Stimulated activated CD8-positive, alpha-beta memory T cell treated with anti-CD3 and anti-CD28 coated beads, Interleukin-15, amount 100 ng/mL, for 4 hours (primary cell): Measurements from ENCODE around the gene CYP3A5.
"Not testable (repeated sequence)": the region's sequence is repeated elsewhere in the genome, so short reads cannot be mapped to it uniquely, and the experiment has no call there.

Experiments
- DNase-seq, 2 donors: peaks; one replicate each; pipeline ENCODE4 v3.0.0-alpha.2; 2020; ENCODE audit warnings: low read depth in 2 of 2

CYP3A5 gene

GRCh38 chr7:99679400-99680191 lies at the start of gene CYP3A5:
CYP3A5 (minus strand) TSS chr7:99679996; CDS start chr7:99679896, 100 bp downstream.
- no peak for DNase-seq

- DNase-seq: no peak
These were observed 48.8 kb upstream of the CYP3A5 start for GRCh38 chr7:99728615-99729014.

- not testable (repeated sequence) for DNase-seq
These were observed 43.4 kb upstream of the CYP3A5 start for GRCh38 chr7:99723201-99723600.

DNA sequence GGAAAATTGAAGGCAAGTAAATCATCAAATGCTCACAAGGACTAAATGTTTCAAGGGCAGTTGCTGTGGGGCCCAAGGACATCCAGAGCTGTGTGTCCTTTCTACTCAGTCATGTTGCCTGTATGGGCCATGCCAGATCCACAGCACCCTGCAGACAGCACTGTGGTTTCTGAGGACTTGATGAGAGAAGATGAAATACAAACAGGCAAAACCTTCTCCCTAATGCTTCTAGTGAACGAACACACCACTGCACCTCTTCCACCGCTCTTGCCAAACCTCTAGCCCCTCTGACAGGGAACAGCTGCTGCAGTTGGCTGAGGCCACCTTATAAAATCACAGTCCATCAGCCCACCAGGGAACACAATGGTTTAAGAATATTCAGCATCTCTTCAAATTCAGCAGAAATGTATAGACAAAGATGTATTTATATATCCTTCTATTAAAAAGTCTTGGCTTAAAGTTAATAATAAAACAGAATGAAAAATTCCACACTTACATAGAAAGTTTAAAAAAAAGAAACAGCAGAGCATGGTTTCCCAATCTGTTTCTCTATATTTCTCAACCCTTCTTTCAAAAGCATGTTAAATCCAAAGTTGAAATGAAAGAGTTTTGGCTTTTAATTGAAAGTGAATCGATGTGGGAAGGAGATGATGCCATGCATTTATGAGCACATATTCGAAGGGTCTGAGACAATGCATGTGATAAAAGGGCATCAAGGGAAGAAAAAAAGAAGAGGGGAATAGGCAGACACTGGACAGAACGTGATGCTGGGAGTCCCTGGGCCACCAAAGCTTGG lies 41.2 kb upstream of the CYP3A5 start:
- no peak for DNase-seq

DNA sequence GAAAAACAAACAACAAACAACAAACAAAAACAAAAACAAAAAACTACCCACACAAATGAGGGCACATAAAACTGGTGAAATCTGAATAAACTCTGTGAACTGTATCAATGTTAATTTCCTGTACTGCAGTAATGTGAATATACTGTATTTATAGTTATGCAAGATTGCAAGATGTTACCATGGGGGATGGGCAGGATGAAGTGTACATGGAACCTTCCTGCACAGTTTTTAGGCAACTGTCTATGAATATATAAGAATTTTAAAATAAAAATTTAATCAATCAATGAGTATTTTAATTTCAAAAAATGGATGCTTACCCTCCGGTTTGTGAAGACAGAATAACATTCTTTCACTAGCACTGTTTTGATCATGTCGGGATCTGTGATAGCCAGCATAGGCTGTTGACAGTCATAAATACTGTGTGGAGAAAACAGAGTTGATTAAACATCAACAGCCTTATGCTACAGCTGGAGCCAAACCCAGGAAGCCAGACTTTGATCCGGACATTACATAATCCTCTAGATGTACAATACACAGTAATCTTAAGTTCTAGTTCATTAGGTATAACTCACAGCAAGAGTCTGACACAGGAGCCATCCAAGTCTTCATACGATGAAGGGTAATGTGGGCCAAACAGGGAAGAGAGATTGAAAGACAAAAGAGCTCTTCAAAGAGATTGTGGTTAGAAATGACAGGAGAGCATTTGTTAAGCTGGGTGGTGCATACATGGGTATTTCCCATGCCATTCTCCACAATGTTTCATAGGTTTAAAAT lies 40.4 kb upstream of the CYP3A5 start:
- DNase-seq: no peak

GRCh38 chr7:99713995-99714570 lies 34.3 kb upstream of the CYP3A5 start:
- no peak for DNase-seq

GRCh38 chr7:99709838-99710578 lies 30.2 kb upstream of the CYP3A5 start:
- no peak for DNase-seq

DNA sequence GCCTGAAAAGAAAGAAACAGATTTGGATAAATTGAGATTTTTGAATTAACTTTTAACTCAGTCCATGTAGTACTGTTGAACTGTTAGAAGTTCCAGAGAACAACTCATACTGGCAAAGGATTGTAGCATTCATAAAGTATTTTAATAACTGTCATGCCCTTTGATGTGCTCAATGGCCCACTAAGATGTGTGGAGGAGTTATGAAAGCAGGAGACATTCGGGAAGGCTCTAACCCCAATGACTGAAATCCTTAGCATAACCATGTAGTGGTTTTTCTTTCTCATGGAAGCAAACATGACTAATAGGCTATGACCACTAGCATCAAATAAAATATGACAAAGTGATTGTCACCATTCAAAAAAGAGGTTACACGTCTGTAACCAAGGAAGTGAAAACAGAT lies 29.5 kb upstream of the CYP3A5 start:
- no peak for DNase-seq

- no peak for DNase-seq
These were observed 27.3 kb upstream of the CYP3A5 start for GRCh38 chr7:99707096-99707495.

GRCh38 chr7:99699946-99700345 lies 20.1 kb upstream of the CYP3A5 start:
- DNase-seq: no peak

- not testable (repeated sequence) for DNase-seq
These were observed 19.3 kb upstream of the CYP3A5 start for GRCh38 chr7:99698867-99699730.

DNA sequence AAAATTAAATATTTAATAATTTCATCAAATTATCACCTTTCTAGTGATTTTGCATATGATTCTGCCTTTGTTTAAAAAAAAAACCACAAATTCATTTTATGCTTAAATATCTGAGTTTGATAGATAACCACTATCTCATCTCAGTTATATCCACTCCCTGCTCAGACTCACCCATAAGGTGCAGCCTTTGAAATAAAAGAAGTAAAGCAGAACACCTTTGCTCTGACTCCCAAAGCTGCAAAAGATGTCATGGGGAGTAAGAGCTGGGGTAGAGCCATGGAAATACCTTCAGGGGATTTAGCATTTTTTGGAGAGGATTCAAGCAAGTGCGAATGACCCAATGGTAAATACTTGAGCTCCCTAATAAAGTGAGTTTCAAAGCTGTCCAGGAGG lies 15.1 kb upstream of the CYP3A5 start:
- no peak for DNase-seq

DNA sequence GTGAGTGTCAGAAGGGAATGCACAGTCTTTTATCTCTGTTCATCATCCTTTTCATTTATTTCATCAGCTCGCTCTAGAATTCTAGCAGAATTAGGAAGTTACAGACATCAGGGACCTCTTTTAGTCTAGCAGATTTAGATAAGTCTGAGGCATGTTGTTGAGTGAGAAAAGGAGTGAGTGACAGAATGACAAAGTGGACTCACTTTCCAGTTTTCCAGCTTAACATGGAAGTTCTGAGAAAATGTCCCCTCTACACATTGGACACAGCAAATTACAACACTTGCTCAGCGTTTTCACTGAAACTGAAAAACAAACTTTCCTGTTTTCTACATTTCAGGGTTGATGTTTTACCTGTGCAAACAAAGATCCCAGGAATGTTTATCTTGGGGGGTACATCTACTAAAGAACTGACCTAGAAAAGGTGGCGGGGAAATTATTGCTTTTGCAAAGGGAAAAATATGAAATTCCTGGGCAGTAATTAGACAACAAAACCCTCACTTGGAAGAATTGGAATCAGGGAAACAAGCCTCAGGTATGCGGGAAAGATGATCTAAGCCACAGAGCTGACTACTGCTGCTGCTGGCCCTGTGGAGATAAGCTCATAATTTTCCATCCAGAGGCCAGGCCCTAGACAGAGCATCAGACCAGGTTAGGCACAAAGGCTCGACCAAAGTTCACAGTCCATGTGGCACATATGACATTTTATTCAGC lies 14.6 kb upstream of the CYP3A5 start:
- DNase-seq: no peak

DNA sequence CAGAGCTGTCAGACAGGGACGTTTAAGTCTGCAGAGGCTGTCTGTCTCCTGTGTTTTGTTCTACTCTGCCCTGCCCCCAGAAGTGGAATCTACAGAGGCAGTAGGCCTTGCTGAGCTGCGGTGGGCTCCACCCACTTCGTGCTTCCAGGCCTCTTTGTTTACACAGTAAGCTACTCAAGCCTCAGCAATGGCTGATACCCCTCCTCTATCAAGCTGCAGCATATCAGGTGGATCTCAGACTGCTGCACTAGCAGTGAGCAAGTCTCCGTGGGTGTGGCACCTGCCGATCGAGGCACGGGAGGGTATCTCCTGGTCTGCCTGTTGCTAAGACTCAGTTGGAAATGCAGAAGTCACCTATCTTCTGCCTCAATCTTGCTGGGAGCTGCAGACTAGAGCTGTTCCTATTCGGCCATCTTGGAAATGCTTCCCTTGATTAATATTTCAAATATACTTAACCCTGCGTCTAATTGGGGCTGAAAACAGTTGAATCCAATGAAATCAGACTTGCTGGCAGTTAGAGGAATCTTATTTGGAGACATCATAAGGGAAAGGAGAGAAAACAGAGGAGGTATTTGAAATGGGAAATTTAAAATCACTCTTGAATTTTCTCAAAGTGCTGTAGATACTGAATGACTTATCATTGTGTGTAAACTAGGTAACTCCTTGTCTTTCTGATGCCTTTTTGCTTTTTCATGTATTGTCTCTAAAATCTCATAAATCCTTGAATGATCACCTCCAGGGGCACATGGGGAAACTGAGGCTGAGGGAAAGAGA lies 13.8 kb upstream of the CYP3A5 start:
- no peak for DNase-seq

DNA sequence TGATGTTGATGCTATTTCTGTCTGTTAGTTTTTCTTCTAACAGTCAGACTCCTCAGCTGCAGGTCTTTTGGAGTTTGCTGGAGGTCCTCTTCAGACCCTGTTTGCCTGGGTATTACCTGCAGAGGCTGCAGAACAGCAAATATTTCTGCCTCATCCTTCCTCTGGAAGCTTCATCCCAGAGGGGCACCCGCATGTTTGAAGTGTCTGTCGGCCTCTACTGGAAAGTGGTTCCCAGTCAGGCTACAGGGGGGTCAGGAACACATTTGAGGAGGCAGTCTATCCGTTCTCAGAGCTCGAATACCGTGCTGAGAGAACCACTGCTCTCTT lies 13.3 kb upstream of the CYP3A5 start:
- DNase-seq: no peak

- not testable (repeated sequence) for DNase-seq
These were observed 12.8 kb upstream of the CYP3A5 start for GRCh38 chr7:99692563-99692962.

GRCh38 chr7:99691658-99692057 lies 11.9 kb upstream of the CYP3A5 start:
- DNase-seq: not testable (repeated sequence)

- DNase-seq: not testable (repeated sequence)
These were observed 11.1 kb upstream of the CYP3A5 start for GRCh38 chr7:99690918-99691317.
